ENCODE data around the gene RACK1. TPM values are rescaled to one million over a fixed set of nuclear protein-coding genes. Genes with fewer than 3 reads are reported as not detected.
"Not testable (repeated sequence)": the region's sequence is repeated elsewhere in the genome, so short reads cannot be mapped to it uniquely, and the experiment has no call there.

RACK1 gene
- 1,240 TPM for total RNA-seq
- 1,699 TPM for polyA plus RNA-seq (ENCODE audit: insufficient read depth, low read depth, low replicate concordance)
- long read RNA-seq, donor 1, transcript RACK1-227 (8 exons, 1,403 nt) = major isoform, 318 of 964 reads
- long read RNA-seq, donor 1, transcript RACK1-210 (8 exons, 1,098 nt) = minor isoform, 235 of 964 reads
- long read RNA-seq, donor 1, transcript RACK1-216 (2 exons, 358 nt) = minor isoform, 22 of 964 reads
- long read RNA-seq, donor 1, transcript RACK1-233 (3 exons, 791 nt) = minor isoform, 58 of 964 reads
- long read RNA-seq, donor 1, partial matches to known transcripts = 291 of 964 reads
- long read RNA-seq, donor 1, other reads (novel, unspliced or antisense) = 14 of 964 reads
- long read RNA-seq, donor 2, transcript RACK1-233 (3 exons, 791 nt) = minor isoform, 44 of 1,204 reads
- long read RNA-seq, donor 2, transcript RACK1-210 (8 exons, 1,098 nt) = minor isoform, 286 of 1,204 reads
- long read RNA-seq, donor 2, transcript RACK1-227 (8 exons, 1,403 nt) = major isoform, 511 of 1,204 reads
- long read RNA-seq, donor 2, transcript RACK1-216 (2 exons, 358 nt) = minor isoform, 25 of 1,204 reads
- long read RNA-seq, donor 2, partial matches to known transcripts = 296 of 1,204 reads
- long read RNA-seq, donor 2, other reads (novel, unspliced or antisense) = 17 of 1,204 reads
- long read RNA-seq, donor 3, transcript RACK1-216 (2 exons, 358 nt) = minor isoform, 18 of 1,387 reads
- long read RNA-seq, donor 3, transcript RACK1-233 (3 exons, 791 nt) = minor isoform, 56 of 1,387 reads
- long read RNA-seq, donor 3, transcript RACK1-210 (8 exons, 1,098 nt) = minor isoform, 367 of 1,387 reads
- long read RNA-seq, donor 3, transcript RACK1-227 (8 exons, 1,403 nt) = major isoform, 532 of 1,387 reads
- long read RNA-seq, donor 3, partial matches to known transcripts = 332 of 1,387 reads
- long read RNA-seq, donor 3, other reads (novel, unspliced or antisense) = 46 of 1,387 reads
- long read RNA-seq, donor 4, transcript RACK1-227 (8 exons, 1,403 nt) = major isoform, 349 of 824 reads
- long read RNA-seq, donor 4, transcript RACK1-210 (8 exons, 1,098 nt) = minor isoform, 288 of 824 reads
- long read RNA-seq, donor 4, transcript RACK1-233 (3 exons, 791 nt) = minor isoform, 21 of 824 reads
- long read RNA-seq, donor 4, transcript RACK1-216 (2 exons, 358 nt) = minor isoform, 12 of 824 reads
- long read RNA-seq, donor 4, partial matches to known transcripts = 117 of 824 reads
- long read RNA-seq, donor 4, other reads (novel, unspliced or antisense) = 6 of 824 reads
- long read RNA-seq, donor 5, transcript RACK1-233 (3 exons, 791 nt) = minor isoform, 7 of 57 reads
- long read RNA-seq, donor 5, transcript RACK1-227 (8 exons, 1,403 nt) = major isoform, 34 of 57 reads
- long read RNA-seq, donor 5, transcript RACK1-210 (8 exons, 1,098 nt) = minor isoform, 9 of 57 reads
- long read RNA-seq, donor 5, partial matches to known transcripts = 0 of 57 reads
- long read RNA-seq, donor 5, other reads (novel, unspliced or antisense) = 0 of 57 reads
- long read RNA-seq, donor 6, transcript RACK1-227 (8 exons, 1,403 nt) = major isoform, 1,414 of 4,503 reads
- long read RNA-seq, donor 6, transcript RACK1-210 (8 exons, 1,098 nt) = minor isoform, 1,048 of 4,503 reads
- long read RNA-seq, donor 6, transcript RACK1-233 (3 exons, 791 nt) = minor isoform, 225 of 4,503 reads
- long read RNA-seq, donor 6, transcript RACK1-216 (2 exons, 358 nt) = minor isoform, 95 of 4,503 reads
- long read RNA-seq, donor 6, partial matches to known transcripts = 1,477 of 4,503 reads
- long read RNA-seq, donor 6, other reads (novel, unspliced or antisense) = 164 of 4,503 reads
- long read RNA-seq, donor 7, transcript RACK1-210 (8 exons, 1,098 nt) = minor isoform, 8 of 585 reads
- long read RNA-seq, donor 7, transcript RACK1-233 (3 exons, 791 nt) = minor isoform, 5 of 585 reads
- long read RNA-seq, donor 7, transcript RACK1-227 (8 exons, 1,403 nt) = major isoform, 525 of 585 reads
- long read RNA-seq, donor 7, partial matches to known transcripts = 14 of 585 reads
- long read RNA-seq, donor 7, other reads (novel, unspliced or antisense) = 25 of 585 reads
- long read RNA-seq, donor 8, transcript RACK1-216 (2 exons, 358 nt) = minor isoform, 27 of 1,435 reads
- long read RNA-seq, donor 8, transcript RACK1-210 (8 exons, 1,098 nt) = minor isoform, 294 of 1,435 reads
- long read RNA-seq, donor 8, transcript RACK1-227 (8 exons, 1,403 nt) = major isoform, 536 of 1,435 reads
- long read RNA-seq, donor 8, transcript RACK1-233 (3 exons, 791 nt) = minor isoform, 82 of 1,435 reads
- long read RNA-seq, donor 8, partial matches to known transcripts = 399 of 1,435 reads
- long read RNA-seq, donor 8, other reads (novel, unspliced or antisense) = 43 of 1,435 reads
- long read RNA-seq, donor 9, transcript RACK1-216 (2 exons, 358 nt) = minor isoform, 12 of 730 reads
- long read RNA-seq, donor 9, transcript RACK1-227 (8 exons, 1,403 nt) = major isoform, 230 of 730 reads
- long read RNA-seq, donor 9, transcript RACK1-233 (3 exons, 791 nt) = minor isoform, 40 of 730 reads
- long read RNA-seq, donor 9, transcript RACK1-210 (8 exons, 1,098 nt) = minor isoform, 141 of 730 reads
- long read RNA-seq, donor 9, partial matches to known transcripts = 263 of 730 reads
- long read RNA-seq, donor 9, other reads (novel, unspliced or antisense) = 28 of 730 reads
- long read RNA-seq, donor 10, transcript RACK1-227 (8 exons, 1,403 nt) = major isoform, 388 of 1,193 reads
- long read RNA-seq, donor 10, transcript RACK1-233 (3 exons, 791 nt) = minor isoform, 86 of 1,193 reads
- long read RNA-seq, donor 10, transcript RACK1-210 (8 exons, 1,098 nt) = minor isoform, 269 of 1,193 reads
- long read RNA-seq, donor 10, transcript RACK1-216 (2 exons, 358 nt) = minor isoform, 46 of 1,193 reads
- long read RNA-seq, donor 10, partial matches to known transcripts = 352 of 1,193 reads
- long read RNA-seq, donor 10, other reads (novel, unspliced or antisense) = 13 of 1,193 reads

GRCh38 chr5:181243564-181244343, at the start of gene RACK1:
RACK1 (minus strand) TSS chr5:181243906; CDS start chr5:181243800, 106 bp downstream.
- intact Hi-C loops (cut with DNase I) = no loop called here
- FAIRE-seq (no peak), DNase-seq (peak; percentile 94 to 97 (median 94))
- Histone ChIP-seq H3K27me3 (ENCODE audit: control insufficient read depth, insufficient read depth, low read length) (no peaks in the 10 kb centered on the region), H3K9ac (ENCODE audit: low read length in 3 of 3) (peak within 1 kb of the TSS; percentile 95 to 100 (median 97)), H3K4me3 (ENCODE audit: low read length in 3 of 3) (peak within 1 kb of the TSS; percentile 83 to 99 (median 95)), H3K4me1 (ENCODE audit: control insufficient read depth in 2 of 3, insufficient read depth in 2 of 3, low read depth in 1 of 3, low read length in 3 of 3) (peaks cover 4 to 31% (median 20%) of the 10 kb centered on the region in 3 donors), H3K36me3 (ENCODE audit: control insufficient read depth in 2 of 3, insufficient read depth in 3 of 3, low read length in 3 of 3) (peaks cover 13 to 23% (median 19%) of the 10 kb centered on the region in 3 donors), H3K27ac (ENCODE audit: low read depth in 2 of 2, low read length in 2 of 2) (peak within 1 kb of the TSS; percentile 93 to 94), H3K9me3 (ENCODE audit: control insufficient read depth in 2 of 3, insufficient read depth in 1 of 3, low read length in 3 of 3) (no peaks in the 10 kb centered on the region)
- no peak for TF ChIP-seq CTCF (IDR thresholded peaks at IDR 0.05; ENCODE audit: borderline replicate concordance, extremely low read depth, insufficient read depth)

- H3K36me3 ChIP-seq (ENCODE audit: control insufficient read depth in 2 of 3, insufficient read depth in 3 of 3, low read length in 3 of 3); H3K27me3 ChIP-seq (ENCODE audit: control insufficient read depth, insufficient read depth, low read length); H3K9ac ChIP-seq (ENCODE audit: low read length in 3 of 3); intact Hi-C loops (cut with DNase I); H3K9me3 ChIP-seq (ENCODE audit: control insufficient read depth in 2 of 3, insufficient read depth in 1 of 3, low read length in 3 of 3); H3K27ac ChIP-seq (ENCODE audit: low read depth in 2 of 2, low read length in 2 of 2); H3K4me1 ChIP-seq (ENCODE audit: control insufficient read depth in 2 of 3, insufficient read depth in 2 of 3, low read depth in 1 of 3, low read length in 3 of 3); FAIRE-seq; H3K4me3 ChIP-seq (ENCODE audit: low read length in 3 of 3); DNase-seq: not testable (repeated sequence)
Measured at GRCh38 chr5:181287331-181287730, 43.6 kb upstream of the RACK1 start.

GRCh38 chr5:181285962-181286705, 42.4 kb upstream of the RACK1 start:
- FAIRE-seq; H3K9me3 ChIP-seq (ENCODE audit: control insufficient read depth in 2 of 3, insufficient read depth in 1 of 3, low read length in 3 of 3); H3K4me3 ChIP-seq (ENCODE audit: low read length in 3 of 3); H3K27ac ChIP-seq (ENCODE audit: low read depth in 2 of 2, low read length in 2 of 2); H3K27me3 ChIP-seq (ENCODE audit: control insufficient read depth, insufficient read depth, low read length); H3K4me1 ChIP-seq (ENCODE audit: control insufficient read depth in 2 of 3, insufficient read depth in 2 of 3, low read depth in 1 of 3, low read length in 3 of 3); H3K36me3 ChIP-seq (ENCODE audit: control insufficient read depth in 2 of 3, insufficient read depth in 3 of 3, low read length in 3 of 3); intact Hi-C loops (cut with DNase I); DNase-seq; H3K9ac ChIP-seq (ENCODE audit: low read length in 3 of 3): not testable (repeated sequence)

- FAIRE-seq; DNase-seq; H3K27ac ChIP-seq (ENCODE audit: low read depth in 2 of 2, low read length in 2 of 2); H3K9me3 ChIP-seq (ENCODE audit: control insufficient read depth in 2 of 3, insufficient read depth in 1 of 3, low read length in 3 of 3); H3K4me3 ChIP-seq (ENCODE audit: low read length in 3 of 3); intact Hi-C loops (cut with DNase I); H3K9ac ChIP-seq (ENCODE audit: low read length in 3 of 3); H3K36me3 ChIP-seq (ENCODE audit: control insufficient read depth in 2 of 3, insufficient read depth in 3 of 3, low read length in 3 of 3); H3K4me1 ChIP-seq (ENCODE audit: control insufficient read depth in 2 of 3, insufficient read depth in 2 of 3, low read depth in 1 of 3, low read length in 3 of 3); H3K27me3 ChIP-seq (ENCODE audit: control insufficient read depth, insufficient read depth, low read length): not testable (repeated sequence)
Measured at GRCh38 chr5:181283841-181284755, 40.4 kb upstream of the RACK1 start.
